HepG2 (cell line): ENCODE data around the gene IL18RAP. TPM values are rescaled to one million over a fixed set of nuclear protein-coding genes. Genes with fewer than 3 reads are reported as not detected.

Experiments used
- ATAC-seq: fragments of 200-7000 bp; cut with Tn5 transposase; 3 replicates; pipeline ENCODE4 v1.9.1; 2020; ENCODE audit warnings: mild to moderate bottlenecking, moderate library complexity
- BruUV-seq: library from RNA; stranded (reverse); fragments of 400-500 nt; replicated peaks from 2 replicates; lab custom pipeline; 2021; lab: Mats Ljungman, UMichigan
- CTCF ChIA-PET: fragments of 300-600 bp; formaldehyde crosslinking; extraction: SDS; loops from one replicate; lab custom pipeline; 2021; ENCODE audit warnings: low total read pairs, inconsistent platforms, low intra/inter-chr PET ratio; lab: Yijun Ruan, JAX
- POLR2A ChIA-PET: fragments of 350-600 bp; sonication (Branson Sonifier 250); formaldehyde crosslinking; loops from one replicate; lab custom pipeline; 2020; ENCODE audit warnings: antibody characterized with exemption, inconsistent platforms; lab: Yijun Ruan, JAX
- DNase-seq: peaks from one replicate; pipeline ENCODE4 v3.0.0-alpha.2; 2015; ENCODE audit warnings: low spot score
- FAIRE-seq: peaks from 3 replicates; lab custom pipeline; 2011; peaks lifted over from hg19 to GRCh38; lab: Jason Lieb, UNC
- H2AFZ ChIP-seq: one replicate; pipeline ENCODE4 v1.6.1; 2011; ENCODE audit warnings: low read length, inconsistent platforms
- H3K27ac ChIP-seq: fragments of 300-600 bp; 3 replicates; pipeline ENCODE4 v1.8.0; 2011; ENCODE audit warnings: mixed run types, mild to moderate bottlenecking, mixed read lengths, low read length, inconsistent platforms; ENCODE audit not compliant: insufficient read depth; ENCODE audit errors: extremely low read length
- H3K27me3 ChIP-seq, 2 experiments: fragments of 200-600 bp in 1 of 2; 2 replicates in 1 of 2; 3 replicates in 1 of 2; pipeline versions ENCODE4 v1.6.0 to v1.8.0; 2011; ENCODE audit warnings: low read length in 2 of 2, mild to moderate bottlenecking in 2 of 2, moderate library complexity in 2 of 2, inconsistent platforms in 1 of 2; ENCODE audit not compliant: insufficient read depth in 2 of 2, control insufficient read depth in 1 of 2
- H3K36me3 ChIP-seq, 2 experiments: fragments of 200-600 bp in 1 of 2; replicated peaks in 1 of 2; 2 replicates in 1 of 2; 3 replicates in 1 of 2; pipeline versions ENCODE4 v1.5.1 to v1.8.0; 2011; ENCODE audit warnings: low read length in 2 of 2, inconsistent platforms in 1 of 2; ENCODE audit not compliant: insufficient read depth in 2 of 2, control insufficient read depth in 1 of 2
- H3K4me1 ChIP-seq: 2 replicates; pipeline ENCODE4 v1.5.1; 2012; ENCODE audit warnings: low read length, inconsistent platforms; ENCODE audit not compliant: insufficient read depth
- H3K4me2 ChIP-seq: 2 replicates; pipeline ENCODE4 v1.6.0; 2011; ENCODE audit warnings: low read depth, low read length, inconsistent platforms
- H3K4me3 ChIP-seq, 3 experiments: fragments of 200-600 bp in 1 of 3; sonication (generic), shearing (Covaris generic) in 1 of 3; replicated peaks in 1 of 3; 2 replicates each; pipeline ENCODE4 v1.5.1; 2011 to 2016; ENCODE audit warnings: low read length in 3 of 3, inconsistent platforms in 2 of 3, low read depth in 2 of 3, mild to moderate bottlenecking in 2 of 3, control low read depth in 1 of 3, mixed read lengths in 1 of 3; ENCODE audit not compliant: insufficient read depth in 1 of 3
- H3K79me2 ChIP-seq: one replicate; pipeline ENCODE4 v1.6.1; 2011; ENCODE audit warnings: low read length, inconsistent platforms; ENCODE audit not compliant: insufficient read depth
- H3K9ac ChIP-seq: 2 replicates; pipeline ENCODE4 v1.6.0; 2011; ENCODE audit warnings: mild to moderate bottlenecking, low read depth, low read length, inconsistent platforms; ENCODE audit not compliant: insufficient read depth
- H3K9me3 ChIP-seq: 2 replicates; pipeline ENCODE4 v1.5.1; 2012; ENCODE audit warnings: mild to moderate bottlenecking, low read length
- H4K20me1 ChIP-seq: 2 replicates; pipeline ENCODE4 v1.6.0; 2011; ENCODE audit warnings: inconsistent platforms, mild to moderate bottlenecking, low read length, moderate library complexity; ENCODE audit not compliant: insufficient read depth
- MAFF ChIP-seq: IDR thresholded peaks from 2 replicates; pipeline ENCODE4 v1.6.1; 2011; ENCODE audit warnings: low read depth, low read length, improper control_type of control experiment
- MAFK ChIP-seq, 2 experiments: IDR thresholded peaks in 1 of 2; conservative IDR thresholded peaks in 1 of 2; 2 replicates each; pipeline ENCODE4 v1.6.1; 2011; ENCODE audit warnings: improper control_type of control experiment in 2 of 2, low read length in 2 of 2
- RFXANK ChIP-seq: IDR thresholded peaks from 2 replicates; pipeline ENCODE4 v1.6.1; 2016
- ZBTB40 ChIP-seq, 2 experiments: fragments of 450-650 bp in 1 of 2; sonication (generic) in 1 of 2; formaldehyde crosslinking in 1 of 2; IDR thresholded peaks; 2 replicates each; pipeline versions ENCODE4 v1.6.1 to v1.8.0; 2016 to 2022; ENCODE audit warnings: antibody characterized with exemption in 1 of 2, mild to moderate bottlenecking in 1 of 2, missing genetic modification reagents in 1 of 2
- WGBS: methylation state at CpG from one replicate; pipeline ENCODE4 v1.1.6; 2017; ENCODE audit warnings: low lambda C conversion rate; 5-methylcytosine and 5-hydroxymethylcytosine counted together
- in situ Hi-C: cut with HindIII; loops from 2 replicates; pipeline ENCODE4 v1.10.0; 2017; ENCODE audit warnings: low pct_unique_long_range_greater_than_20kb; ENCODE audit not compliant: extremely low pct_ligation_motif_present
- intact Hi-C: fragments of 100-400 bp; cut with micrococcal nuclease; formaldehyde crosslinking; loops from one replicate; pipeline ENCODE4 v1.10.0; 2022; ENCODE audit not compliant: unreplicated experiment
- polyA plus RNA-seq, 8 experiments: library from polyadenylated mRNA; depleted of rRNA in 3 of 8; stranded (reverse) in 7 of 8; unstranded in 1 of 8; fragments of >200 nt; fragmentation: Illumina TruSeq in 4 of 8; extraction: Trizol in 4 of 8; gene quantifications; 2 replicates each; pipeline versions ENCODE4 v1.2.1 to v1.2.3, GENCODE V29; 2011 to 2016; ENCODE audit warnings: low read depth in 4 of 8, missing spikeins in 1 of 8, mixed read lengths in 1 of 8; ENCODE audit not compliant: insufficient read depth in 1 of 8
- total RNA-seq, 5 experiments: library from RNA; depleted of rRNA; stranded (reverse); fragments of >200 nt; fragmentation: Illumina TruSeq; extraction: Trizol; gene quantifications; 2 replicates each; pipeline ENCODE4 v1.2.3, GENCODE V29; 2016; ENCODE audit warnings: low read depth in 1 of 5

The IL18RAP gene
- total and polyA plus RNA-seq, 2 of the 13 experiments (the other 11 are each of a cell fraction or from before 2014, with no cell fraction given): 0.05 TPM; not detected in 1

- no peak for TF ChIP-seq ZBTB40 (IDR thresholded peaks at IDR 0.05)
- TF ChIP-seq ZBTB40 (CRISPR knock-in tag; IDR thresholded peaks at IDR 0.05): no peak
Observed at GRCh38 chr2:102492006-102492405, 69.0 kb downstream of the IL18RAP start (continued).

GRCh38 chr2:102494570-102494969 lies 71.6 kb downstream of the IL18RAP start:
- WGBS: 30% methylated on average over 1 of the region's 1 CpG
- FAIRE-seq (no peak), ATAC-seq (no peak), DNase-seq (no peak)
- in situ Hi-C loops (no loop called here), intact Hi-C loops (no loop called here)
- CTCF ChIA-PET: no interaction called here
- Histone ChIP-seq H3K9ac (no peak overlapping the region), H3K27ac (no peak overlapping the region), H3K27me3 (no peaks in the 10 kb centered on the region), H3K36me3 (no peaks in the 10 kb centered on the region), H3K79me2 (no peaks in the 10 kb centered on the region), H3K4me2 (no peak overlapping the region), H4K20me1 (no peaks in the 10 kb centered on the region), H3K4me1 (no peaks in the 10 kb centered on the region), H2AFZ (no peak overlapping the region), H3K9me3 (no peaks in the 10 kb centered on the region), H3K4me3 (no peak overlapping the region)
- POLR2A ChIA-PET: no interaction called here
- BruUV-seq: no TSS peak
- TF ChIP-seq MAFF (peak; percentile 75; the same call in 1 of the 2 replicates), RFXANK (CRISPR knock-in tag) (no peak), MAFK (conservative IDR thresholded peaks at IDR 0.05 in 1 of 2, IDR thresholded peaks at IDR 0.05 in 1 of 2; ENCODE audit: low read length in 2 of 2) (peak; percentile 79 to 89)
